HG03045 (cell line): ENCODE data around the gene SNAI3.

Experiments
- ATAC-seq: cut with Tn5 transposase; IDR thresholded peaks from one replicate; pipeline ENCODE4 v1.9.1; 2021; ENCODE audit warnings: mild to moderate bottlenecking, moderate library complexity; ENCODE audit not compliant: unreplicated experiment

SNAI3 gene

DNA sequence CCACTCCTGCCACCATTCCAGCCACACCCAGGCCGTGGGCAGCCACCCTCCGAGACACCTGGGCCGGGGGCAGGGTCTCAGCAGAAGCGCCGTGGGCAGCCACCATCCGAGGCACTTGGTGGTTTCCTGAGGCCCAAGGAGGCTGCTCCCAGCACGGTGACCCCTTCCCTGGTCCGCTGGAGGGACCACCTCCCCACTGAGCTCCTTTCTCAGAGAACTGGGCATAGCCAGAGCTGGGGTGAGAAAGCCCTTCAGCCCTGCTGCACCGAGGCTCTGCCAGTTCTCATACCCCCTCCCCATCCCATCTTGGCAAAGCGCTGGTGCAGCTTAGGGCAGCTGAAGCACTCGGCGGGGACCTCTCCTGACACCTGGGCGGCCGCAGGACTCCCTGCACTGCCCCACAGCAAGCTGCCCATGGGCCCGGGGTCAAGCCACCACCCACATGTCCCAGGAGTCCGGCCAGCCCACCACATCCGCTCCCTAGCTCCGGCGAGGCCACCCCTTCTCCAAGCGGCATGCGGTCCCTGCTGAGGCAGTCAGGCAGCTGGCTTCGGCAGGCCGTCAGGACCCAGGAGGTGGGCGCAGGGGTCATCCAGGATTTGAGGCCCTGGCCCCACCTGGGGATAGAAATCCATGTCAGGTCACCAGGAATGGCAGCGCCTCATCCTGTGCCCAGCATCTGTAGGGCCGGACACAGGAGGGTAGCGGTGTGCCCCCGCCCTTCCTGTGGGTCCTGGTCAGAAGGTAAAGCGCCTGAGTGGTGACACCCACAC, 34.1 kb downstream of the SNAI3 start:
- no peak for ATAC-seq

DNA sequence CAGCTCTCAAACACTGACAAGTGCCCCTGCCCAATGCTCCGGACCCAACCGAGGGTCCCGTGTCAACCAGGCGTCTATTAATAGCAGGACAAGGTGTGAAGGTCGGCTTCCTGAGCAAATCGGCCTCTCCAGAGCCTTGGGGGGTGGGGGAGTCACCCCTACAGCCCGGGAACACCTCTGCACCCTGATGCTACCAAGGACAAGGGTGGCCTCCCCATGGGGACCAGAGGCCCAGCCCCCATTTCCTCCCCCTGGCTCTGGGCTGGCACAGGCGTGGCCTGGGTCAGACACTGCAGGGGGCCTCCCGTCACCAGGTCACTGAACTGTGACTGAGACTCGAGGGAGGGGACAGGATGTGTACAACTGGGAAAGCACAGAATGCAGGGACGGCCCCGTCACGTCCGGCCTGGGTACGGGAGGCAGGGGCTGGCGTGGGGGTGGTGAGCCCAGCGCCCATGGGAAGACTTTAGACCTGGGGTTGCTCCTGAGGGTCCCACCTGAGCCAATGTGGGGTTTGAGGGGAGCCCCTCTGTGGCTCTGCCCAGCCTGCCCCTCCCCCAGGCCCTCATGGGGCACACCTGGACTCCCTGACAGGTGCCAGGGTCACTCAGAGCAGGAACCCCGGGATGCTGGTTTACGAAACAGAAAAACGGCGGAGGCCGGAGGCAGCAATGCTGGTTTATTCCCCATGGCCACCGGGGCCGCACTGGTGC, 34.9 kb downstream of the SNAI3 start:
- ATAC-seq: peak; percentile 65

DNA sequence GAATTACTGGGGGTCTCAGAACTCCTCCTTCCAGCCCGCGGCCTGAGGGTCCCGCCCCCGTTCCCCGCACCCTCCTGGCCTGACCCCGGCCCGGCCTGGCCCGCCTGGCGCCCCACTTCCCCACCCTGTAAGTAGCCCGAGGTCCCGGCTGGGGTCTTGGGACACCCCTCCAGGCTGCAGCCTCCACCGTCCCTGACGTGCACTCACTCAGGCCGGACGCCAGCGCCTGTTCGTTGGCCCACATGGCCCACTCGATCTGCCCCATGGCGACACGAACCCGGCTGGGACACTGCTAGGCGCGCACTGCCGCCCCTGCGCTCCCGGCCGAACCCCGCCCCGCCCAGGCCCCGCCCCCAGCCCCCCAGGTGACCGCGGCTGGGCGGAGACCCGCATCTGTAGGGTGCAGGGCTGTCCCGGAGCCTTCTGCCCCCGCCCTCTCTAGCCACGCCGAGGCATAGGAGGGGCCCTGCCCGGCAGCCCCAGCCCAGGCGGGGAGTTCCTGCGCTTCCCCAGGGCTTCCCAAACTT, 35.5 kb downstream of the SNAI3 start, which contains the start of gene CYBA:
CYBA (minus strand) TSS at position 305 of the 527 bp plus-strand sequence; CDS start at position 265, 40 bp downstream.
- peak; percentile 76 for ATAC-seq

DNA sequence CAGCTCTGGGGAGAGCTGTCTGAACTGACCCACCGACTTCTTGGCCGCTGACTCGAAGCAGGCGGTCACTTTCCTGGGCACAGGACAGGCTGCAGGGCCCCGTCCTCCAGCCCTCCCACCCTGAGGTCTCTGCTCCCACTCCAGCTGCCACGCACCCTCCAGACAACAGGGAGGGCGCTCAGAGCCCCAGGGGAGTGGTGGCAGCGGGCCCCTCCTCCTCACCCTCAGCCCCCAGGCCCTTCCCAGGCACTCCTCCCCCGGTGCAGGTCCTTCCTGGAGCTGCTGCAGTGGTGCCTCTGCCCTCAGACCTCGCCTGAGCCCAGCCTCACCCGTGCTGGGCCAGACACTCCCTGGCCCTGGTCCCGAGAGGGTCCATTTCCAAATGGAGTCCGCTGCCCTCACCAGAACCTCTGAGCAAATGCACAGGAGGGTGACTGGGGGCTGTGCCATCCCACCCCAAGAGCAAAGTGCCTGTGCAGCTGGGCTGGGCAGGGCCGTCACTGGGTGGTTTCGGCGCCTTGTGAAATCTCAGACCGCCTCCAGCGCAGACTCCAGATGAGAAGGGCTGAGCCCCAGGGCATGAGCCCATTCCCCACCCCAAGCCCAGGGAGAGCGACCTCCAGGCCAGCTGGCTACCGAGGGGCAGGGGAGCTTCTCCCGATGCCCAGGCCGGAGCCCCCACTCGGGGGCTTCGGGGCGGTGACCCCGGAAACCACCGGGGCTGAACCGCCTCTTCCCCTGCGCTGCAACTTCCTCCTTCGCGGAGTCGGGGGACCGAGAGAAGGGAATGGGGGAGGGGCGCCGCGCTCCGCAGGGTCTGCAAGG, 36.2 kb downstream of the SNAI3 start:
- peak; percentile 9 for ATAC-seq

DNA sequence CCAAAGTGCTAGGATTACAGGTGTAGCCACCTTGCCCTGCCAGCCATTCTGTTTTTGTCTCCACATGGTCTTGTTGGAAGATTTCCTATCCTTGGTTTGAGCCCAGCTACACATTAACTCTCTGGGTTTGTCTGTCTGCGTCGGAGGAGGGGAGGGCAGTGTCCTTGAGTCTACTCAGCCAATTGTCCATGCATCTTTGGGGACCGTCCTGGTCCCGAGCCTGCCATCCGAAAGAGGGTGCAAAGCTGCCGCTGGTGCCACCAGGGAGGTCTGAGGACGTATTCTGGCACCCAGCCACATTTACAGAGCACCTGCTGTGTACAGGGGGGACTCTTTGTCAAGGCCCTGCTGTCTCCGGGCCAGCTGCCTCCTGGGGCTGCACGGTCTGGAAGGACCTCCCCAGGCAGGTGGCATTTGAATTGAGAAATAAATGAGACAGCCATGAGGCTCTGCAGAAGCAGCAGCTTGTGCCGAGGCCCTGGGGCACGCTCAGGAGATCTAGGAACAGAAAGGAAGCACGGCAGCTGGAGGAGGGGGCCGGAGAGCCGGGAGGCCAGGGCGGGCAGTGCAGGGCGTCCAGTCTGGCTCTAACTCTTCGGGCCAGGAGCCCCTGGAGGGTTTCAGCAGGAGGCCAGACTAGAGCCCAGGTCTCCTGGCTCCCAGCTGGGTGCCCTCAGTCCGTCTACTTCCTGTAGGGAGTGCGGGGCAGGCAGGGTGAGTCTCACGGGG, 36.9 kb downstream of the SNAI3 start:
- no peak for ATAC-seq

DNA sequence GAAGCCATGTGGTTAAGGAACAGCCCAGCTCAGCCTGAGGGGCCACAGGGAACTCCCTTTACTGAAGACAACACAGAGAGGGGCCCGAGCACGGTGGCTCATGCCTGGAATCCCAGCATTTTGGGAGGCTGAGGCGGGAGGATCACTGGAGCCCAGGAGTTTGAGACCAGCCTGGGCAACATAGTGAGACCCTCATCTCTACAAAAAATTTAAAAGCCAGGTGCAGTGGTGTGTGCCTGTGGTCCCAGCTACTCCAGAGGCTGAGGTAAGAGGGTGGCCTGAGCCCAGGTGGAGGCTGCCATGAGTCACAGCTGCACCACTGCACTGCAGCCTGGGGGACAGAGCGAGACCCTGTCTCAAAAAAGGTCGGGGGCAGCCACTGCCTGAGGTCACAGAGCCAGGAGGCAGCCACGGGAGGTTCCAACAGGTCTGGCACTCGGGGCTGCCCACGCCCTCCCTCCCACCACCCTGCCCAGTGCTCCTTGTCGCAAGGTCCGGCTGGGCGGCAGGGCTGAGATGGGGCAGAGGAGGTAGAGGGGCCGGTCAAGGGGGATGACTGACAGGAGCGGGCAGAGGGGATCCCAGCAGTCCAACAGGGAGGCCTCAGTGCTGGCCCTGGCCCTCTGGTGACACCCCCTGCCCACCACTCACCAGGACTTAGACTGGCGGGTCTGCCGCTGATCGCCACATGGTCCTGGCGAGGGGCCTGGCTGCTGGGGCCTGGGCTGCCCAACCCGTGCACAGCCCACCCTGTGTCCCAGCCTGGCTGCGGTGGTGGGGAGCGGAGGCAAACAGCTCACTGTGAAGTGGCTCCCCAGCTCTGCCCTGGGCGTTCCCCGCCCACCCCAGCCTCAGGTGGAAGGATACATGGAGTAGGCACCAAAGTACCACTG, 38.9 kb downstream of the SNAI3 start:
- ATAC-seq: no peak

DNA sequence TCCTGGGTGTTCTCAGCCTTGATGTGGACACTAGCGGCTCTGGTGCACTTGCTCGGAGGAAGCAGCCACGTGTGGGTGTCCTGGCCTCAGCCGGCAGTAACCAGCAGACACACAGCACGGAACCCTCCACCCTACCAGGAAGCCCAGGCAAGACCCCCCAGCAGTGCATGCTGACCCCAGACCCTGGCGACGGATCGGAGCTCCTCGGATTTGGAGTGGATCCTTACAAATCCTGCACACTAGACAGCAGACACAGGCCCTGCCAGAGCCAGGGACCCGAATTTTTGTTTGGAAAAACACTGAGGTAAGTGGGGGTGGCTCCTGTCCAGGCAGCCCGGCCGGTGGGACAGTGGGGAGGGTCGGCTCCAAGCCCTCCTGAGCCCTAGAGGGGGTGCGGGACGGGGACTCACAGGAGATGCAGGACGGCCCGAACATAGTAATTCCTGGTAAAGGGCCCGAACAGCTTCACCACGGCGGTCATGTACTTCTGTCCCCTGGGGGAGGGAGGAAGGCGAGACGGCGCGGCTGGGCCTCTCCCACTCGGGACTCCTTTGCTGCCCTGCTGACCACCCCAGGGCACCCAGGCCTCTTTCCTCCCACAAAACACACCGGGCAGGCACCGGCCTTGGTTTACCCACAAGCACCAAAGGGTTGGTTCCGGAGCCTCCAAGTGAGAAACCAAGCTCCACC, 39.8 kb downstream of the SNAI3 start:
- no peak for ATAC-seq

DNA sequence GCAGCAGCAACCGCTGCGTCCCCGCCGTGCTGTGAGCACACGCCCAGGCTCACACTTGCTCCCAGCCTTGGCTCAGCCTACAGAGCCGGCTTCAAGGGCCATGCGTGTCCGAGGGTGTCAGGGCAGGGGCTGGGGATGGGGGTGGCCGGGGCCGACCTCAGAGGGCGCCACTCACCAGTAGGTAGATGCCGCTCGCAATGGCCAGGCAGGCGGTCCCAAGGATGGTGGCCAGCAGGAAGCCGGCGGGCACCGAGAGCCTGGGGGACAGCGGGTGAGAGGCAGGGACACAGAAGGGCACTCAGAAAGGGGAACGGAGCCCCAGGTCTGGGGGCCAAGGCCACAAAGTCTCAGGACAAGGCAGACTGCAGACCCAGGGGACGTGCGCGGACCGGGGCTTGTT, 40.4 kb downstream of the SNAI3 start:
- ATAC-seq: no peak

DNA sequence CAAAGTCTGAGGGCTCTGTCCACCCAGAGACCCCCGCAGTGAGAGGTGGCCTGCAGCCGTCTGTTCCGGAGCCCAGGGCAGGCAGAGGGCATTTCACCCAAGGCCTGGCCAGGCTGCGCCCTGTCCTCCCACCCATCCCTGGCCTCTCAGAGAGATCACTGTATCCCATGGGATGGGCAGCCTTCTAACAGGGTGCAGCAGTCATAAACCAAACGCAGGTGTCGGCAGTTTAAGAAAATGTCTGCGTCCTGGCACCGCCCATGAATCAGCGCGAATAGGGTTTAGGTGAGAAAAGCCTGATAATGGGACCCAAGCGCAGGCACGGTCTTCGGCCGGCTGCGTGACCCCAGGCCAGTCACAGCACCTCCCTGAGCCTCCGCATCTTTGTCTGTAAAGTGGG, 40.9 kb downstream of the SNAI3 start:
- no peak for ATAC-seq

DNA sequence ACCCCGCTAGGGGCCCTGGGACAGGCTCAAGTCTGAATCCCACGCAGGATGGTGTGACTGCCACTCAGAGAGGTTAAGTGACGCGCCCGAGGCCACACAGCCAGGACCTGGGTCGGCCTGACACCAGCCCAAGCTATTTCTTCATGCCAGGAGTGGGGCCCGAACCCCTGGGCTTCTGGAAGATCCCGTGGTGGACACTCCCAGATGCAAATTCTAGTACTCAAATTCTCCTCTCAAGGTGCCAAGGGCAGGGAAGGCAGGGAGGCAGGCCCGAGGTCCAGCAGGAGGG, 42.7 kb downstream of the SNAI3 start:
- no peak for ATAC-seq

DNA sequence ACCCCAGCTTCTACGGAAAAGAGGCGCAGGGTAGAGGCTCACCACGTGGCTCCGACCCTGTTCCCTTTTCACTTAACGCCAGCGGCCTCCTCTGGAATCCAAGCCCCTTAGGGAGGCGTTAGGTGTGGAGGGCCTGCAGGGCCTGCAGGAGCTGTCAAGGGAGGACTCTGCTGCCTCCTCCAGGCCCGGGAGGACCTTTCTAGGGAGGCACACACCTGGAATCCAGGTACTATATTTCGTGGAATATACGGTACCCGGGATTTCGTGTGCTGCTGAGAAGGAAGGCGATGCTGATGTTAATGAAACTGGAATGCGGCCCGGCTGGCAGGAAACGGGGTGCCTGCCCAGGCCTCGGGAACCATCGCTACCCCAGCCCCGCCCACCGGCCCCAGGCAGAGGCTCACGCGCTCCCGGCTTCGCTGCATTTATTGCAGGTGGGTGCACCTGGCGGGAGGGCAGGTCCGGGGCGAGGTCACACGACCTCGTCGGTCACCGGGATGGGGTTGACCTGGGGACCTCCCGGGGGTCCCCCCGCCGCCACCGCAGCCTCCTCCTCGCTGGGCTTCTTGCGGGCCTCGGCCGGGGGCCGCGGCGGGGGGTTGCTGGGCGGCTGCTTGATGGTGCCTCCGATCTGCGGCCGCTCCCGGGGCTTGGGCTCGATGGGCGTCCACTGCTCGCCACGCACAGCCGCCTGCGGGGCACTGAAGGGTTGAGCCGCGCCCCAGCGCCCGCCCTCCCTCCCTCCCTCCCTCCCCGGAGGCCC, 43.2 kb downstream of the SNAI3 start:
- no peak for ATAC-seq

DNA sequence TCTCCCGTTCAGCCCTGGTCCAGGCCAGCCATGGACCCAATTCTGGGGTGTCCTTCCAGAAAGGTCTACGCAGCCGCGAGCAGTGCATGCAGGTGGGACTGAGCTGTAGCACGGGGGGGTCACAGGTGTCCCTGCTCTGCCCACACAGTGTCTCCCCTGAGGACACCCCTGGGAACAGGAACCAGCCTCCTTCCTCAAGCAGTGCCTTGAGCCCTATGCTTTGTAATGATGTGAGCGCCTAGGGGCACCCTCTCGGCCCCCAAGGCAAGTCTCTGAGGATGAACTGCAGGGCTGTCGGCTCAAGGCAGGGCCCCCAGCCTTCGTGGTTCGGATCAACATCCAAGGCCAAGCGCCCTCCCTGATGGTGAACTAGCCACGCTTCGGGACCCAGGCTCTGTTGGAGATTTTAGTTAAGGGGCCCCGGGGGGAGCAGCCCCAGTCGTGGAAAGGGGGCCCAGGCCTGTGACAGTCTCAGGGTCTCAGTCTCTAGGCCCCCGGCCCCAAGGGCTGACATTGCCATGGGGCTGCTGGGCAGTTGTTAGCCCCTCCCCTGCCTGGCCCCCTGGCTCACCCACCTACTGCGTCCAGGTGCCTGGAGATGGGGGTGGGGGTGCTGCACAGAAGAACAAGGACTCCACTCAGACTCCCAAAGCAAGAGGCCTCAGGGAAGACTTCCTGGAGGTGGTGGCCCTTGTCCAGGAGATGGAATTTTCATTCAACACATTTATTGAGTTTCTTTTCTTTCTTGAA, 45.6 kb downstream of the SNAI3 start:
- no peak for ATAC-seq

DNA sequence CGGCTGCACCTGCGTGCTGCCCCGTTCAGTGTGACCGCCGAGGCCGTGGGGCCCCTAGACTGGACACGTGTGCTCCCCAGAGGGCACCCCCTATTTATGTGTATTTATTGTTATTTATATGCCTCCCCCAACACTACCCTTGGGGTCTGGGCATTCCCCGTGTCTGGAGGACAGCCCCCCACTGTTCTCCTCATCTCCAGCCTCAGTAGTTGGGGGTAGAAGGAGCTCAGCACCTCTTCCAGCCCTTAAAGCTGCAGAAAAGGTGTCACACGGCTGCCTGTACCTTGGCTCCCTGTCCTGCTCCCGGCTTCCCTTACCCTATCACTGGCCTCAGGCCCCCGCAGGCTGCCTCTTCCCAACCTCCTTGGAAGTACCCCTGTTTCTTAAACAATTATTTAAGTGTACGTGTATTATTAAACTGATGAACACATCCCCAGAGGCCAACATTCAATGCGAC, 46.2 kb downstream of the SNAI3 start:
- ATAC-seq: no peak

DNA sequence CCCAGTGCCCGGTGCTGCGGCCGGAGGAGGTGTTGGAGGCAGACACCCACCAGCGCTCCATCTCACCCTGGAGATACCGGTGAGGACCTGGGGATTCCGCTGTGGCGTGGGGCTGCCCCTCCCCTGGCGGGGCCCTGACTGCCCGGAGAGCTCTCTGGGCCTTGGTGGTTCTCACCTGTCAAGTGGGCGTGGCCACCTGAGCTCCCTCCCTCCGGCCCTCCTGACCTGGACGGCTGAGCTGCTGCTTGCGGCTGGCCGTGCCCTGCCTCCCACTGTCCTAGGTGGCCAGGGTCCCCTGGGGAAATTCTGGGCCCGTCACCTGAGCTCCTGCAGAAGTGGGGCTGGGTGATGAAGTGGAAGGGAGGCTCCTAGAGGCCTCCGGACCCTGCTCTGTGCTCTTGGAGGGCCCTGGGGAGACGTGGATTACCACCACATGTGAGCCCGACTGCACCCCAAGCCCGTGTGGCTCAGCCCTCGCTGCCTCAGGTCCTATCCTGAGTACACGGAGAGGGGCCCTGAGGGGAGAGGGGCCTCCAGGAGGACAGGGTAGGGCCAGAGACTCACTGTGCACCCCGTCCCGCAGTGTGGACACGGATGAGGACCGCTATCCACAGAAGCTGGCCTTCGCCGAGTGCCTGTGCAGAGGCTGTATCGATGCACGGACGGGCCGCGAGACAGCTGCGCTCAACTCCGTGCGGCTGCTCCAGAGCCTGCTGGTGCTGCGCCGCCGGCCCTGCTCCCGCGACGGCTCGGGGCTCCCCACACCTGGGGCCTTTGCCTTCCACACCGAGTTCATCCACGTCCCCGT, 46.9 kb downstream of the SNAI3 start:
- no peak for ATAC-seq

DNA sequence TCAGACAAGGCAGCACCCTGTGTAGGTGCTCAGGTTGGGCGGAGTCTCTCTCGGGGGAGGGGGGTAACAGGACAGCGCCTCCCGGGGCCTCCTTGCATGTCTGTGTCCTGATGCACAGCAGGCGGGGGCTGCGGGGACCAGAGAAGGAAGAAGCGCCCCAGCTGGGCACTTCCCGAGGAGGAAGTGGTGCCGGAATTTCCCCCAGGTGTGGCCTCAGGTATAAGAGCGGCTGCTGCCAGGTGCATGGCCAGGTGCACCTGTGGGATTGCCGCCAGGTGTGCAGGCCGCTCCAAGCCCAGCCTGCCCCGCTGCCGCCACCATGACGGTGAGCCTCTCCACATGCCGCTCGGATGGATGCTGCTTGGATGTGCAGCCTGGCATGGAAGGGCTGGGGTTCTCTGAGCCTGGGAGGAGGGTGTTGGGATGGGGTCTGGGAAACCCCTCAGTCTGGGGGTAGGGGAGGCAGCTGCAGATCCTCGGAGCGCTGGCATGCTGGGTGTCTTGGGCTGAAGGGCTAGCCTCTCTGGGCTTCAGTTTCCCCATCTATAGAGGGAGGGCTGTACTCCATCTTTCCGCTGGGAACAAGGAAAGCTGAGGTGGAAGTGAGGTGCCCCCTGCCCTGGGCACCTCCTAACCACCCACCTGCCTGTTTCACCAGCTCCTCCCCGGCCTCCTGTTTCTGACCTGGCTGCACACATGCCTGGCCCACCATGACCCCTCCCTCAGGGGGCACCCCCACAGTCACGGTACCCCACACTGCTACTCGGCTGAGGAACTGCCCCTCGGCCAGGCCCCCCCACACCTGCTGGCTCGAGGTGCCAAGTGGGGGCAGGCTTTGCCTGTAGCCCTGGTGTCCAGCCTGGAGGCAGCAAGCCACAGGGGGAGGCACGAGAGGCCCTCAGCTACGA, 47.7 kb downstream of the SNAI3 start, which contains the start of gene IL17C:
IL17C (plus strand) TSS at position 250 of the 908 bp plus-strand sequence; CDS start at position 320, 70 bp downstream.
- ATAC-seq: no peak
